Measurements from ENCODE around the gene LHX2. TPM values are rescaled to one million over a fixed set of nuclear protein-coding genes. Genes with fewer than 3 reads are reported as not detected.
"Not testable (repeated sequence)": the region's sequence is repeated elsewhere in the genome, so short reads cannot be mapped to it uniquely, and the experiment has no call there.

The LHX2 gene
- total RNA-seq, 1 experiment from 2014 or later = not detected

DNA sequence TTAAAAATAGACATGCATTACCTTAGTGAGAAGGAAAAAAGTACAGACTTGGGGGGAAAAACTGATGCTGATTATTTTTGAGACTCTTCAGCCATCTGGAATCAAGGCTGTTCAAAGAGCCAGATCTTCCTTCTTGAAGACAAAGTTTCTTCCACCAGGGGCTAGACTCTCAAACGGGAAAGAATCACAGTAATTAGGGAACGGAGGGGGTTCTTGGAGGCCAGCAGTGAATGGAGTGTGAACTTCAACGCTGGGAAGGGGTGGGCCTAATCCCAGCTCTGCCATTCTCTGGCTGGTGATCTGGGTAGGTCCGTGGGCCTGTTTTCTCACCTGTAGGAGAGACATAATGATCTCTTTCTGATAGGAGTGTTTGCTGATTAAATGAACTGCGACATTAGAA, 21.1 kb upstream of the LHX2 start:
- Histone ChIP-seq H3K9ac (ENCODE audit: extremely low read depth, insufficient read length, low read length) (no peak overlapping the region), H2BK120ac (ENCODE audit: low read depth, low read length, poor library complexity, severe bottlenecking) (no peak overlapping the region), H3K4ac (ENCODE audit: low read depth, low read length) (no peak overlapping the region), H3K18ac (ENCODE audit: insufficient read length, low read depth, low read length) (no peak overlapping the region), H2BK5ac (ENCODE audit: insufficient read length, low read length) (no peak overlapping the region), H3K23me2 (ENCODE audit: insufficient read length, low read depth, low read length, poor library complexity, severe bottlenecking) (no peaks in the 10 kb centered on the region), H3K79me2 (ENCODE audit: insufficient read depth, low read length) (no peaks in the 10 kb centered on the region), H4K8ac (replicated peaks; ENCODE audit: insufficient read length, low read depth, low read length) (no peak overlapping the region), H4K91ac (ENCODE audit: insufficient read length, low read depth, low read length) (no peak overlapping the region), H2BK12ac (ENCODE audit: insufficient read length, low read depth, low read length) (no peak overlapping the region), H2BK15ac (ENCODE audit: low read depth, low read length) (no peak overlapping the region), H3K4me2 (ENCODE audit: insufficient read depth, insufficient read length, low read length) (no peak overlapping the region), H3K27ac (ENCODE audit: insufficient read length, low read depth, low read length) (no peak overlapping the region), H3K27me3 (ENCODE audit: insufficient read depth, low read length) (peaks cover 10% of the 10 kb centered on the region), H3K23ac (ENCODE audit: insufficient read length, low read depth, low read length) (no peak overlapping the region), H3K56ac (ENCODE audit: insufficient read length, low read depth, low read length) (no peak overlapping the region), H4K5ac (ENCODE audit: insufficient read length, low read depth, low read length) (no peak overlapping the region), H3K79me1 (ENCODE audit: insufficient read depth, low read depth, low read length, poor library complexity, severe bottlenecking) (no peaks in the 10 kb centered on the region), H3K14ac (ENCODE audit: insufficient read depth, low read length) (no peak overlapping the region), H2BK20ac (ENCODE audit: low read depth, low read length, poor library complexity, severe bottlenecking) (no peak overlapping the region), H4K20me1 (ENCODE audit: control insufficient read depth, insufficient read depth, insufficient read length) (no peaks in the 10 kb centered on the region), H2AK5ac (ENCODE audit: insufficient read length, low read length) (no peak overlapping the region), H3K4me1 (ENCODE audit: insufficient read depth, low read length) (no peaks in the 10 kb centered on the region), H2AFZ (ENCODE audit: low read length) (no peak overlapping the region), H3K9me3 (ENCODE audit: control insufficient read depth, low read depth, low read length) (no peaks in the 10 kb centered on the region), H3T11ph (ENCODE audit: low read length) (no peak overlapping the region)
- Mint-ChIP-seq H3K4me3 (no peak overlapping the region), H3K36me3 (ENCODE audit: insufficient read depth in 1 of 3, low read depth in 3 of 3) (no peaks in the 10 kb centered on the region), H3K27me3 (ENCODE audit: low read depth) (peaks cover 78% of the 10 kb centered on the region), H3K9me3 (no peaks in the 10 kb centered on the region; a peak in 1 of 5 replicates), H3K27ac (no peak overlapping the region), H3K4me1 (no peaks in the 10 kb centered on the region)
- no CpG with 5 or more reads among the region's 5 CpGs for WGBS (ENCODE audit: extremely low coverage, insufficient read length, low lambda C conversion rate)
- TF ChIP-seq, protein P1, sequence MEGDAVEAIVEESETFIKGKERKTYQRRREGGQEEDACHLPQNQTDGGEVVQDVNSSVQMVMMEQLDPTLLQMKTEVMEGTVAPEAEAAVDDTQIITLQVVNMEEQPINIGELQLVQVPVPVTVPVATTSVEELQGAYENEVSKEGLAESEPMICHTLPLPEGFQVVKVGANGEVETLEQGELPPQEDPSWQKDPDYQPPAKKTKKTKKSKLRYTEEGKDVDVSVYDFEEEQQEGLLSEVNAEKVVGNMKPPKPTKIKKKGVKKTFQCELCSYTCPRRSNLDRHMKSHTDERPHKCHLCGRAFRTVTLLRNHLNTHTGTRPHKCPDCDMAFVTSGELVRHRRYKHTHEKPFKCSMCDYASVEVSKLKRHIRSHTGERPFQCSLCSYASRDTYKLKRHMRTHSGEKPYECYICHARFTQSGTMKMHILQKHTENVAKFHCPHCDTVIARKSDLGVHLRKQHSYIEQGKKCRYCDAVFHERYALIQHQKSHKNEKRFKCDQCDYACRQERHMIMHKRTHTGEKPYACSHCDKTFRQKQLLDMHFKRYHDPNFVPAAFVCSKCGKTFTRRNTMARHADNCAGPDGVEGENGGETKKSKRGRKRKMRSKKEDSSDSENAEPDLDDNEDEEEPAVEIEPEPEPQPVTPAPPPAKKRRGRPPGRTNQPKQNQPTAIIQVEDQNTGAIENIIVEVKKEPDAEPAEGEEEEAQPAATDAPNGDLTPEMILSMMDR (conservative IDR thresholded peaks at IDR 0.05) = no peak; the same call in 2 of the 3 replicates
- DNase-seq = no peak

- DNase-seq; H3K14ac ChIP-seq (ENCODE audit: insufficient read depth, low read length); H3K56ac ChIP-seq (ENCODE audit: insufficient read length, low read depth, low read length); H2BK120ac ChIP-seq (ENCODE audit: low read depth, low read length, poor library complexity, severe bottlenecking); H3K79me1 ChIP-seq (ENCODE audit: insufficient read depth, low read depth, low read length, poor library complexity, severe bottlenecking); H3K36me3 Mint-ChIP-seq (ENCODE audit: insufficient read depth in 1 of 3, low read depth in 3 of 3); H4K5ac ChIP-seq (ENCODE audit: insufficient read length, low read depth, low read length); H3T11ph ChIP-seq (ENCODE audit: low read length); H2BK15ac ChIP-seq (ENCODE audit: low read depth, low read length); H2BK5ac ChIP-seq (ENCODE audit: insufficient read length, low read length); H3K4ac ChIP-seq (ENCODE audit: low read depth, low read length); H2BK12ac ChIP-seq (ENCODE audit: insufficient read length, low read depth, low read length); H3K4me1 ChIP-seq (ENCODE audit: insufficient read depth, low read length); H4K20me1 ChIP-seq (ENCODE audit: control insufficient read depth, insufficient read depth, insufficient read length); H3K79me2 ChIP-seq (ENCODE audit: insufficient read depth, low read length); H4K91ac ChIP-seq (ENCODE audit: insufficient read length, low read depth, low read length); H3K27ac Mint-ChIP-seq; H3K27ac ChIP-seq (ENCODE audit: insufficient read length, low read depth, low read length); H3K18ac ChIP-seq (ENCODE audit: insufficient read length, low read depth, low read length); H3K4me3 Mint-ChIP-seq; H3K4me2 ChIP-seq (ENCODE audit: insufficient read depth, insufficient read length, low read length); H2AFZ ChIP-seq (ENCODE audit: low read length); H2AK5ac ChIP-seq (ENCODE audit: insufficient read length, low read length); H3K23ac ChIP-seq (ENCODE audit: insufficient read length, low read depth, low read length); H3K9me3 ChIP-seq (ENCODE audit: control insufficient read depth, low read depth, low read length); H4K8ac ChIP-seq (replicated peaks; ENCODE audit: insufficient read length, low read depth, low read length); H3K23me2 ChIP-seq (ENCODE audit: insufficient read length, low read depth, low read length, poor library complexity, severe bottlenecking); H3K9me3 Mint-ChIP-seq; H3K9ac ChIP-seq (ENCODE audit: extremely low read depth, insufficient read length, low read length); H2BK20ac ChIP-seq (ENCODE audit: low read depth, low read length, poor library complexity, severe bottlenecking): not testable (repeated sequence)
- Mint-ChIP-seq H3K27me3 (ENCODE audit: low read depth) (peaks cover 78% of the 10 kb centered on the region), H3K4me1 (peaks cover 5 to 15% of the 10 kb centered on the region in 2 experiments)
- H3K27me3 ChIP-seq (ENCODE audit: insufficient read depth, low read length) = peaks cover 33% of the 10 kb centered on the region
- no CpG with 5 or more reads among the region's 16 CpGs for whole genome bisulfite sequencing (ENCODE audit: extremely low coverage, insufficient read length, low lambda C conversion rate)
These were observed 18.9 kb upstream of the LHX2 start for GRCh38 chr9:123992679-123993078.

Data from H9 (cell line).